Stimulated activated CD8-positive, alpha-beta memory T cell treated with anti-CD3 and anti-CD28 coated beads, Interleukin-15, amount 100 ng/mL, for 48 hours (primary cell): ENCODE results near the gene ZNF185.
A peak's percentile ranks its signal among the peaks of the same experiment; 100 is the strongest.
"Not testable (repeated sequence)": the region's sequence is repeated elsewhere in the genome, so short reads cannot be mapped to it uniquely, and the experiment has no call there.

Experiments used
- DNase-seq, 2 donors: peaks; one replicate each; pipeline ENCODE4 v3.0.0-alpha.2; 2020; ENCODE audit warnings: low read depth in 2 of 2

ZNF185 gene

GRCh38 chrX:152895724-152896420 is 2.0 kb upstream of the ZNF185 start:
- no peak for DNase-seq

GRCh38 chrX:152896450-152896849 is 1.4 kb upstream of the ZNF185 start:
- no peak for DNase-seq

GRCh38 chrX:152898442-152898841 is 575 bp downstream of the ZNF185 start:
- DNase-seq = no peak

- no peak for DNase-seq
Measured at GRCh38 chrX:152899111-152899873, 1.4 kb downstream of the ZNF185 start.

GRCh38 chrX:152899874-152900719 is 2.2 kb downstream of the ZNF185 start:
- no peak for DNase-seq

GRCh38 chrX:152900937-152901445 is 3.1 kb downstream of the ZNF185 start:
- no peak for DNase-seq

- no peak for DNase-seq
Measured at GRCh38 chrX:152901816-152902501, 4.1 kb downstream of the ZNF185 start.

GRCh38 chrX:152902502-152902820 is 4.6 kb downstream of the ZNF185 start:
- no peak for DNase-seq

- DNase-seq = no peak
Measured at GRCh38 chrX:152903589-152903988, 5.7 kb downstream of the ZNF185 start.

- DNase-seq = peak in 1 of 2 donors; percentile 17
Measured at GRCh38 chrX:152904151-152905080, 6.5 kb downstream of the ZNF185 start.

GRCh38 chrX:152905081-152905420 is 7.2 kb downstream of the ZNF185 start:
- DNase-seq = no peak

- DNase-seq = no peak
Measured at GRCh38 chrX:152907084-152907651, 9.3 kb downstream of the ZNF185 start.

- no peak for DNase-seq
Measured at GRCh38 chrX:152908486-152908885, 10.6 kb downstream of the ZNF185 start.

GRCh38 chrX:152910018-152910417 is 12.2 kb downstream of the ZNF185 start:
- not testable (repeated sequence) for DNase-seq

- DNase-seq = no peak
Measured at GRCh38 chrX:152912106-152912505, 14.2 kb downstream of the ZNF185 start.

GRCh38 chrX:152912641-152913040 is 14.8 kb downstream of the ZNF185 start:
- no peak for DNase-seq

GRCh38 chrX:152913346-152913745 is 15.5 kb downstream of the ZNF185 start:
- DNase-seq = no peak

- DNase-seq = no peak
Measured at GRCh38 chrX:152913910-152914309, 16.0 kb downstream of the ZNF185 start.

- no peak for DNase-seq
Measured at GRCh38 chrX:152915541-152916241, 17.8 kb downstream of the ZNF185 start.
